HK-2 (cell line): ENCODE measurements around the gene KLHDC4.
"Not testable (repeated sequence)": the region's sequence is repeated elsewhere in the genome, so short reads cannot be mapped to it uniquely, and the experiment has no call there.

ENCODE experiments used
- DNase-seq: peaks from one replicate; pipeline ENCODE4 v3.0.0-alpha.2; 2018; ENCODE audit not compliant: unreplicated experiment

The KLHDC4 gene

DNA sequence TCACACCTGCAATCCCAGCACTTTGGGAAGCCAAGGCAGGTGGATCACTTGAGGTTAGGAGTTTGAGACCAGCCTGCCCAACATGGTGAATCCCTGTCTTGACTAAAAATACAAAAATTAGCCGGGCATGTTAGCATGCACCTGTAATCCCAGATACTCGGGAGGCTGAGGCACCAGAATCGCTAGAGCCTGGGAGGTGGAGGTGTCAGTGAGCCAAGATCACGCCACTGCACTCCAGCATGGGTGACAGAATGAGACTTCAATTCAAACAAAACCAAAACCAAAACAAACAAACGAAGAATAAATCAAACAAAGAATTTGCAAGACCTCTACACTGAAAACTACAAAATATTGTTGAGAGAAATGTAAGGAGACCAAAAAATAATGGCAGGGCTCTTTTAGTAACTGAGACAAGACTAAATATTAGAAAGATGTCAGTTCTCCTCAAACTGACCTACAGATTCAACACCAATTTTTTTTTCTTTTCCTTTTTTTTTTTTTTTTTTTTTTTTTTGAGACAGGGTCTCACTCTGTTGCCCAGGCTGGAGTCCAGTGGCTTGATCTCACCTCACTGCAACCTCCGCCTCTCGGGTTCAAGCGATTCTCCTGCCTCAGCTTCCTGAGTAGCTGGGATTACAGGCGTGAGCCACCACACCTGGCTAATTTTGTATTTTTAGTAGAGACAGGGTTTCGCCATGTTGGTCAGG is 23.1 kb upstream of the KLHDC4 start:
- not testable (repeated sequence) for DNase-seq

DNA sequence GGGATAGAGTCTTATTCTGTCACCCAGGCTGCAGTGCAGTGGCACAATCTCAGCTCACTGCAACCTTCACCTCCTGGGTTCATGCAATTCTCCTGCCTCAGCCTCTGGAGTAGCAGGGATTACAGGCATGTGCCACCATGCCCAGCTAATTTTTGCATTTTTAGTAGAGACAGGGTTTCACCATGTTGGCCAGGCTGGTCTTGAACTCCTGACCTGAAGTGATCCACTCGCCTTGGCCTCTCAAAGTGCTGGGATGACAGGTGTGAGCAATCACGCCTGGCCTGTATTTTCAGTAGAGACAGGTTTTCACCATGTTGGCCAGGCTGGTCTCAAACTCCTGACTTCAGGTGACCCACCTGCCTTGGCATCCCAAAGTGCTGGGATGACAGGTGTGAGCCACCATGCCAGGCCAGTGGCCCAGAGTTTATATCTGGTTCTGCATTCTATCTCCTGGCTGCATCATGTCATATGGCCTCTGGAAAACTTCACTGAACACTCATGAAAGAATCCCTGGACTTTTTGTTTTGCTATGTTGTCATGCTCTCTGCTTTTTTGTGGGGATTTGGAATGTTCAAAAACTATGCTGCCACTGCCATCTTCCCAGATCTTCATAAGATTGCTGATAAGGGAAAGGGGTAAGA is 21.8 kb upstream of the KLHDC4 start:
- not testable (repeated sequence) for DNase-seq

DNA sequence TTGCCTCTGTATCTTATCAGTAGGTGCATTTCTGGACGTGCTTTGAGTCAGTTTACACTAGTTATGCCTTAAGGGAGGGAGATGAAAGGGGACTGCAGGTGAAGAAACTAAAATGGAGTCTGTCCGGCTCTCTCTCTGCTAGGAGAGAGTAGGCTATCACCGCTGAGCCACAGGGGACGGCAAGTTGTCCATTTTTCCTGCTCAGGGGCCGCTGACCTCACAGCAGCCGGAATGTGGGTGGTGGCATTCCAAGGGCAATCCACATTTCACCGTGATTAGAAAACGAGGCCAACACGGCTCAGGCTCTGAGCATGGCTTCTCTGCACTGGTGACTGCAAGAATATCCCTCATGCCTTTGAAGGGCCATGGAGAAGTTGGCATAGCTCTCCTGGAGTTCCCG is 19.0 kb upstream of the KLHDC4 start:
- DNase-seq, result no peak

DNA sequence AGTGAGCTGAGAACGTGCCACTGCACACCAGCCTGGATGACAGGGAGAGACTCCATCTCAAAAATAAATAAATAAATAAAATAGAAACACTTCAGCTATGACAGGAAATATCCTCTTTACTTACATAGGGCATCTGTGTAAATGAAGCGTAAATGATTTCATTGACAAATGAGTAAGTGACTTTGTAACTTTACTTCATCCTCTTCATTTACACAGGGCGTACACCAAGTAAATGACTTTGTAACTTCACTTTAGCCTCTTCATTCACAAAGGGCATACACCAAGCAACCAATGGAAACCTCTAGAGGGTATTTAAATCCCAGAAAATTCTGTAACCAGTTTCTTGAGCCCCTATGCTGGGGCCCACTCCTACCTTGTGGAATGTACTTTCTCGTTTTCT is 16.2 kb upstream of the KLHDC4 start:
- no peak for DNase-seq

DNA sequence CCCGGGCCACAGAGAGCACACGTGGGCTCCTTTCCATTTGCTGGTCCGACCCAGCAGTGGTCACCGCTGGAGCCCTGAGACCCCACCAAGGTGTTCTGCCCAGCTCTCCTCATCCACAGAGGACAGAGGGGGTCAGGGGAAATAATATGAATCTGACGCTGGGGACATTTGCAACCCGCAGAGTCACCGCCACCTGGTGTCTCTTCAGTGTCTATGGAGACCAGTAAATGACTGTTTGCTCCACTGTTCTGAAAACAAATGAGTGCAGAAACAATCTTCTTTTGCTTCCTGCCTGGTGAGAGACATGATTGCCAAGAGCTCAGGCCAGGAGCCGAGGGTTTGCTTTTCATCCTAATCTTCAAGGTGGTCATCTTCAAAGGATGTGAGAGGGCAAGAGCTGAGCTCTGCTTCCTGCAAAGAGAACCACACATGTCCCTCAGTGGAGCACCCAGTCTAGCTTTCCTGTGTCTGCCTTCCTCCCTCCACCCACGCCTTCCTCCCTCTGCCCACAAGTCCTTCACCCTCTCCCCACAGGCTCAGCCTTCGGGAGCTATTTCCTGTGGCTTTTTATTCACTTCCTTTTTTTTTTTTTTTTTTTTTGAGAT is 14.7 kb upstream of the KLHDC4 start:
- peak; percentile 50 for DNase-seq

DNA sequence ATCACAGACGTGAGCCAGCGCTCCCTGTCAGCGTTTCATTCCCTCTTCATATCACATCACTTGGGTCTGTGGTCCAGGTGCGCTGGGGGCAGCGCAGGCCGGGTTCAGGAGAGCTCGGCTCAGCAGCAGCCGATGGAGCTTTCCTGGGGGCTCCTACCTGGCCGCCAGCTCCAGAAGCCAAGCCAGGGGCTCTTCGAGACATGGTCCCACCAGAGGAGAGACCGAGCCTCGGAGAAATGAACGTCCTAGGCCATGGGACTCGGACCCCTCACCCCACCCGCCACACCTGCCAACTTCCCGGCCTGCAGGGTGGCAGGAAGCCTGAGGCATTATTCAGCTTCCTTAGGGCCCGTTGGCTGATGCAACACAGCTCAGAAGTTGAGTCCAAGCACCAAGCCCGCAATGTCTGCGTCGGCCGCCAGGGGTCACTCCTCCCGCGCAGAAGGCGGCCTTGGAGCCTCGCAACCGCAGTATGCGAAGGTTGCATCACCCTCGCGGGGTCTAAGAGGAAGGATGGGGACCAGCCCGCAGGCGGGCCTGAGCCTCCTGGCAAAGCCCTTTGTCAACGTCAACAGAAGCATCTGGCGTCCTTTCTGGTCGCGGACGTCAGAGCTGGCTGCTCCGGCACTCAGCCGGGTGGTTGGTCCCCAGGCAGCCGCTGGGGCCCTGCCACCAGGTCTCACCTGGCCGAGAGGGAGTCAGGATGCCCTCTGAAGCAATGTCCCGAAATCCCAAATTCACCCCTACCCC is 13.2 kb upstream of the KLHDC4 start:
- peak; percentile 95 for DNase-seq

DNA sequence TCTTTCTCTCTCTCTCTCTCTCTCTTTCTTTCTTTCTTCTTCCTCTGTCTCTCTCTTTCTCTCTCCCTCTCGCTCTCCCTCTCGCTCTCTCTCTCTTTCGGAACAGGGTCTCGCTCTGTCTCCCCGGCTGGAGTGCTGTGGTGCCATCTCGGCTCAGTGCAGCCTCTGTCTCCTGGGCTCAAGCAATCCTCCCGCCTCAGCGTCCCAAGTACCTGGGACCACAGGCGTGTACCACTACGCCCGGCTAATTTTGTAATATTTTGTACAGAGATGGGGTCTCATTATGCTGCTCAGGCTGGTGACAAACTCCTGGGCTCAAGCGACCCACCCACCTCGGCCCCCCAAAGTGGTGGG is 12.7 kb upstream of the KLHDC4 start:
- no peak for DNase-seq

DNA sequence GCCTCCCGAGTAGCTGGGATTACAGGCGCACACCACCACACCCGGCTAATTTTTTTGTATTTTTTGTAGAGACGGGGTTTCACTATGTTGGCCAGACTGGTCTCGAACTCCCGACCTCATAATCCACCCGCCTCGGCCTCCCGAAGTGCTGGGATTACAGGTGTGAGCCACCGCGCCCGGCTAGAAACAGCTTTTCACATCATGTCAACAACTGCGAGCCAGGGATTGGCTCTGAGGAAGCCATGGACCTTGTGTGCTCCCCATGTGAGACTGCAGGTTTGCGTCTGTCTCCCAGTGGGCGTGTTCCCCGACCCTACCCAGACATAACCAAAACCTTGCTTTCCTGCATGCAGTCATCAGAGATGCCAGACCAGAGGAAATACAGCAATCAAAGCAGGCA is 8.1 kb upstream of the KLHDC4 start:
- not testable (repeated sequence) for DNase-seq

DNA sequence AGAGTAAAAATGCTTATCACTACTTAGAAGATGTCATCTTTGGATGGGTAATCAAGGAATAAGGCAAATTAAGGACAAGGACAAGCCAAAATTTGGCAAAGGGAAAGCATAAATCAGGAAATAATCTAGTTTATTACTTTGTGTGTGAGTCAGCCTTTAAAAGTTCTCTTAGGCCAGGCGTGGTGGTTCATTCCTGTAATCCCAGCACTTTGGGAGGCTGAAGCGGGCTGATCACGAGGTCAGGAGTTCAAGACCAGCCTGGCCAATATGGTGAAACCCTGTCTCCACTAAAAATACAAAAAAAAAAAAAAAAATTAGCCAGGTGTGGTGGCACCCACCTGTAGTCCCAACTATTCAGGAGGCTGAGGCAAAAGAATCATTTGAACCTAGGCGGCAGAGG is 1.7 kb upstream of the KLHDC4 start:
- not testable (repeated sequence) for DNase-seq

DNA sequence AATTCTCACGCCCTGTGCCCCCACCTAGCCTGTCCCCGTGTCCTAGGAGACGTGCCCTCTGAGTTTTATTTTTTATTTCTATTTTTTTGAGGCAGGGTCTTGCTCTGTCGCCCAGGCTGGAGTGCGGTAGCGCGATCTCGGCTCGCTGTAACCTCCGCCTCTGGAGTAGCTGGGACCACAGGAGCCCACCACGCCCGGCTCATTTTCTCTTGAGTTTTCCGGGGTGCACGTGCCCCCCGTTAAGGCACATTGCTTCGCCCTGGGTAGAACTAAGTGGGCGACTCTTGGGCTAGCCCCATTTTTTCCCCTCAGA is 655 bp upstream of the KLHDC4 start:
- DNase-seq, result no peak

DNA sequence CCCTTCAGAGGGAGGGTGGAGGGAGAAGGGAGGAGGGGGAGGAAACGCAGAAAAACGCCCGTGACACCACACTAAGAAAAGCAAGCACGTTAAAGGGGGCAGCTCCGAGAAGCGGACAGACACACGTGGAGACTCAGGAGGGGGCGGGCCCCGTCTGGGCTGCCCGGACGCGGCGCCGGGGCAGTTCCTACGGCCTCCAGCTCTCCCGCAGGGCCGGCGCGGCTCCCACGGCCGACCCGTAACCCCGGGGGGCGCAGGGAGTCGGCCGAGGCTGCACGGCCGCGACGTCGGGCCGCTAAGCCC is 362 bp downstream of the KLHDC4 start:
- no peak for DNase-seq

DNA sequence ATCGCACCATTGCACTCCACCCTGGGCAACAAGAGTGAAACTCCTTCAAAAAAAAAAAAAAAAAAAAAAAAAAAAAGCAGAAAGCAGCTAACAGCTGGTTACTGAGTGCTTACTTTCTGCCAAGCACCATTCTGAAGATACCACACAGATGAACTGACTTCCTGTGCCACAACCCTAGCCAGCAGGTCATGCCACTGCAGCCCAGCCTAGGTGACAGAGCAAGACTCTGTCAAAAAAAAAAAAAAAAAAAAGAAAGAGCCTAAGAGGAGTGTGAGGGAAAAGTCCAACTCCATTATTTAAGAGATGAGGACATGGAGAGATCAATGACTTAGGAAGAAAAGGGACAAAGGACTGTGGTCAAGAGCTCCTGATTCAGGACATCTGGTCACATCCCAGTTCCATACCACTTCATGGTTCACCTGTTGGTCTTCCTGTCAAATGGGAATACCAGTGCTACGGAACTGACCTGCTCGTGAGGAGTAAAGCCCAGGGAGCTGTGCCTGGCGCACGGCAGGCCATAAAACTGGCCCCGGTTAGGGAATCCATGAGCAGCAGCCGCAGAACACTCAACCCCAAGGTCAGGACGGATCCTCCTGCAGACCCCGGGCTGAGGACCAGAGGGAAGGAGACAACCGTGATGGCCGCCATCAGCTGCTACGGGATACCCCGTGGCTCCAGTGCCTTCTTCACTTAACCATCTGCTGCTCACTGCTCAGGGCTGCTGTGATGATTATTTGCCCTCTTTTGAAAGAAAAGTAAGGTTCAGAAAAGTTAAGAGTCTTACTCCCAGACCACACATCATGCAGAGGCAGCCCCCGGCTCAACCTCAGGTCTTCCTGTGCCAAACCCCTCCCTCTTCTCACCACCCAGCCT is 950 bp downstream of the KLHDC4 start:
- DNase-seq, result no peak

DNA sequence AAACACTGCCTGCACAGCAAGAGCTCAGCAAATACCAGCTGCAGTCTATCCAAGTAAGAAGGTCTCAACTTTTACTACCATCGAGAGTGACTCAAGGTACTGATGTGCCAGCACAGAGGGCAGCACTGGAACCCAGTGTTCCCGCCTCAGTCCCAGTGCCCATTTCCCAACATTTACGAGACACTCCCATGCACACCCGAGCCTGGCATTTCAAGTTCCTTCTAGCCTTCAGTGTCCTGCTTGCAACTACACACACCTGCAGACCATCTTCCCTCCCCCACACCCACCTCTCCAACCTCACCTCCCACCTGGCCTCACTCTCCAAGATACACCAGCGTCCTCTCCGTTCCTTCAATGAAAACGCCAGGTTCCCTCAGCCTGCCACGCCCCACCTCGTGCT is 3.2 kb downstream of the KLHDC4 start:
- DNase-seq, result no peak

DNA sequence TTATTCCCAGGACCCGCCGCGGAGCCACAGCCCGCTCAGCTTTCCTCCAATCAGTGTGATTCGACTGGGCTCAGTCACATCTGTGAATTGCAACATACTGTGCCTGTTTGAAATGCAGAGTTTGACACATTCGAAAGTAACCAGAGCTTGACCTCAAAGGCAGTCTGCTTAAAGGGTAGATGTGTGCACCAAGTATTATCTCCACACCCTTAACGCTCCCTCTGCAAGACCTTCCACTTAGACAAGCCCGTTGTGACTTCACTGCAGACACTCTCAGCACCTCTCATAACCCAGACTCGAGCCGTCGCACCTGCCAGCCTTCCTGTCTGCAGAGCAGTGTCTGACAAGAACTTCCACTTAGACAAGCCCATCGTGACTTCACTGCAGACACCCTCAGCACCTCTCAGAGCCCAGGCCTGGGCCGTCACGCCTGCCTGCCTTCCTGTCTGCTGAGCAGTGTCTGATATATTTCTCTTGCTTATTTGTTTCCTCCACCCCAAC is 3.7 kb downstream of the KLHDC4 start:
- DNase-seq, result no peak

DNA sequence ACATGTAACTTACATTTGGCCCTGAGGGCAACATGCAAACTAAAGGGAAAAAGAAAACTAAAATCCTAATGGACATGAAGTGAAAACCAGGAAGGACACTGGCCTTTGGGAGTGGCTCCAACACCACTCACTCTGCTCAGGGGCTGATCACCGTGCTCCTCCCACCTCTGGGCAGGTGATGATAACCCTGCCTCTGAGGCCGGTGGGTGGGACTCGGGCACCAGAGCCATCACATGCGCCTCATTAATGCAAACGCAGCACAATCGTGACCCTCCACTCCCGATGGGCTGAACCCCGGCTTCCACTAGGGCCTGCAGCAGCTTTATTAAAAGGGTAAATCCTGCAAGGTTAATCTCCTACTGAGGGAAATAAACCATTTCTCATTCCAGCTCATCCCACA is 4.7 kb downstream of the KLHDC4 start:
- no peak for DNase-seq

DNA sequence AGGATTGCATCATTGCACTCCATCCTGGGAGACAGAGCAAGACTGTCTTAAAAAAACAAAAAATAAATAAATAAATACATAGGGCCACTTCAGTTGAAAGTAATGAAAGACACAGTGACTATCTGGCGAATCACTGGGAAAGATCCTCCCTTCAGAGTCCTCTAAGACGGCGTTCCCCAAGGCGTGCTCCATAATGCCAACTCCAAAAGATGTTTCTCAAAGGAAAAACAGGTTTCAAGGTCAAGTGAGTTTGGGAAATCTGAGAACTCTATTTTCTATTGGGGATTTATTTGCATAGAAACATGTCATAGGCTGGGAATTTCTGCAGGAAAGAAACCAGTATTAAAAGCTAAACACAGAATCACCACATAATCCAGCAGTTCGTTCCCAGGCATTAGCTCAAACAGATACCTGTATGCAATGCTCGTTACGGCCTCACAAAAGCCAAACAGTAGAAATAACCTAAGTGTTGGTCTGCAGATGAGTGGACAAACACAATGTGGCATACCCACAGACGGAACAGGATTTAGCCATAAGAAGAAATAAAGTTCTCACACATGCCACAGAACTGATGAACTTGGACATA is 7.9 kb downstream of the KLHDC4 start:
- DNase-seq, result no peak

DNA sequence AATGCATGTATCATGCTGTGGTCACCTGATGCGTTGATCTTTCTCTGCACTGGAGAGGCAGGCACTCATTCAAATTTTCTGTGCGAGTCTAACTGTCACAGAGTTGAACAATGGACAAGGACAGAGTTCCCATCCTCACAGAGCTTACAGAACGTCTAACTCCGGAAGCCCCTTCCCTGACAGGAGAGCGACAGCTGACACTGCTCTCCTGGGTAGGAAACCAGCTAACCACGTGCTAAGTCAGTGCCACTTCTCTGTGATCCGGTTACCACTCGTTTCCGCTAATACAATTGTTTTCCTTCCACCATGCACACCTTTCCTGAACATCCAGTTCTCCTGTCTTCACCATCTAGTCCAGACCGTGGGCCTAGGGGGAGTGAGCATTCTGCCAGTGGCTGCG is 11.3 kb downstream of the KLHDC4 start:
- DNase-seq, result no peak

DNA sequence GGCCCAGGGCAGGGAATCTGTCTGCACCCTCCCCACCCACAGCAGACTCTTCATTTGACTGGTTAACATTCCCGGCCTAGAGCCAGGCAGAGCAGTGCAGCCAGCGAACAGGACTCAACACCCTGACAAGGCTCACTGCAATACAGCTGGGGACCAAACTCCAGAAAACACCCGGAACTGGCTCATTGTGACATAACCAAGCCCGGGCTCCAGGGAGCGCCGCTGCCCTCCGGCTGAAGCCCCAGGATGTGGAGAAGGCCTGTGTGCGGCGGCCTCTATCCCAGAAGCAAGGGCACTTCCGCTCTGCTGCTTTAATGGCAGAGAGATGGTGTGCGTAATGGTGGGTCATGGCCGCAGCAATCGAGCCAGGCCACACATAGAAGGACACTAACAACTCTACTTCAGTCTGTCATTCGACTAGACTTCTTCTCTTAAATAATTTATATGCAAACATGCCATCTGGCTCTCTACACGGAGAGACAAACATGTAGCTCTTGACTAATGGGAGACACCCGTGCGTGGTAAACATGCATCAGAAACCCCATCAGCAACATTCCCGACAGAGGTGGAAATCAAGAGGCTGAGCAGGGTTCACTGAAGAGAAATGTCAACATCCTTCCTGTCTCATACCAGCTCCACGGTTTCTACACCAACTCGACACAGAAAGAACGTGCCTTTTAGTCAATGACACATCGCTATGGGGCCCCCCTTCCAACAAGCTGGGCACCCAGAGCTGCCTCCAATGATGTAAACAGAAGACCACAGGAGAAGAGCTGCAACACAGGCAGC is 18.0 kb downstream of the KLHDC4 start:
- no peak for DNase-seq

DNA sequence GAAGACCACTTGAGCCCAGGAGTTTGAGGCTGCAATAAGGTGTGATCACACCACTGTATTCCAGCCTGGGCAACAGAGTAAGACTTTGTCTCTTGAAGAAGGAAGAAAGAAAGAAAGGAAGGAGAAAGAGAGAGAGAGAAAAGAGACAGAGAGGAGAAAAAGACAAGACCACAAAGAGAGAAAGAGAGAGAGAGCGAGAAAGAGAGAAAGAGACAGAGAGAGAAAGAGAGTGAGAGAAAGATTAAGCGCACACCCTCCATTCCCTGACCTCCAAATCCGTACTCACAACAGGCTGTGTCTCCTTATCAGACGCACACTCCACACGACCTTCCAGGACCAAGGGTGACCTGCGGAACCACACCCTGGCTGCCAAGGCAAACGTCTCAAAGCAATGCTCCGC is 19.6 kb downstream of the KLHDC4 start:
- no peak for DNase-seq

DNA sequence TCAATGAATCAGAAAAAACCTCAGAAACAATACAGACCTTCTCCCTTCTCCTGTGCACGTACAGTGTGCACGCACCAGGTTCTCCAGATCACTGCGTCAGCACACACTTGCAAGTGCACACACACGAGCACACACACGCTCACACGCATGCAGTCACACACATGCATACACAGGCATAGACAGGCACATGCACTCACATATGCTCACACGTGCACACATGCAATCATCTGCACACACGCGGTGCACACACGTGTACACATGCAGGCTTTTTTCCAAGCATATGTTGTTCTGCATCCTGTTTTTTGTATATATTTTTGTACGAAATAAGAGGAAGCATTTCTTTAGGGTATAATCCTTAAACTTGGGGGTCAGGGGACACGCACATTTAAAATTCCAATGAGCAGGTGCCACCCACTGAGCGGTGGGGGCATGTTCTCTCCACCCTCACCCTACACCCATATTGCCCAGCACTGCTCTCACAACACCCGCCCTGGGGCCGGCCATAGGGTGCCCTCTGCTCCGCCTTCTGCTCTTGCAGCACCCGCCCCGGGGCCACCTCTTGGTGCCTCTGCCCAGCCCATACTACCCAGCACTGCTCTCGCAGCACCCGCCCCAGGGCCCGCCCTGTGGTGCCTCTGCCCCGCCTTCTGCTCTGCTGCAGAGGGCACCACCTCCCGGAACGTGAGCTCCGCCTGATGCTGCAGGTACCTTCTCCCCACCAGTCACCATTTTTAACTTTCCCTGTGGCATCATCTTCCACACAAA is 20.9 kb downstream of the KLHDC4 start:
- DNase-seq, result no peak
